Measurements from ENCODE around the gene LARGE1. TPM values are rescaled to one million over a fixed set of nuclear protein-coding genes. Genes with fewer than 3 reads are reported as not detected.

The LARGE1 gene
- total and polyA plus RNA-seq, 9 of the 15 experiments (the other 6 are each of a cell fraction or from before 2014, with no cell fraction given): 0.01 to 0.66 (median 0.14) TPM; not detected in 2

- no peaks in the 10 kb centered on the region for H3K79me2 ChIP-seq (ENCODE audit: control insufficient read depth, insufficient read depth, low read length)
- no peak overlapping the region for H3K4me2 ChIP-seq (ENCODE audit: insufficient read depth, low read length)
- in situ Hi-C loops (cut with MboI) (no loop called here), intact Hi-C loops (cut with micrococcal nuclease) (no loop called here)
- H3K36me3 ChIP-seq (ENCODE audit: control insufficient read depth, insufficient read depth, low read length): no peaks in the 10 kb centered on the region
- DNase-seq (ENCODE audit: extremely low read depth in 1 of 4, low spot score in 3 of 4) (no peak), FAIRE-seq (no peak), ATAC-seq (no peak)
- ChIA-PET POLR2A (interaction anchor here (0.8 kb wide), 1 partner anchor 19 kb away, joined by 3 read pairs; no protein-coding TSS in a partner anchor), CTCF (ENCODE audit: low intra/inter-chr PET ratio) (no interaction called here)
- H3K27ac ChIP-seq (ENCODE audit: extremely low read depth, low read depth, low read length): no peak overlapping the region
- no peak overlapping the region for H3K4me3 ChIP-seq
- H2AFZ ChIP-seq (ENCODE audit: low read depth, low read length): no peak overlapping the region
- BruUV-seq (replicated peaks): no TSS peak
- no peaks in the 10 kb centered on the region for H3K4me1 ChIP-seq (replicated peaks in 1 of 2; ENCODE audit: control insufficient read depth in 2 of 2, insufficient read depth in 2 of 2, low read length in 2 of 2)
- H4K20me1 ChIP-seq (replicated peaks; ENCODE audit: control insufficient read depth, insufficient read depth, low read length): no peaks in the 10 kb centered on the region
- H3K9me1 ChIP-seq (ENCODE audit: control insufficient read depth, insufficient read depth, low read length): no peaks in the 10 kb centered on the region
- TF ChIP-seq GTF2B (IDR thresholded peaks at IDR 0.05; ENCODE audit: extremely low read depth, insufficient read length) (no peak), ETV1 (tag; conservative IDR thresholded peaks at IDR 0.05; ENCODE audit: low read depth) (no peak), PURB (CRISPR knock-in tag; IDR thresholded peaks at IDR 0.05; ENCODE audit: low read depth) (no peak), PTBP1 (IDR thresholded peaks at IDR 0.05; ENCODE audit: low read depth, low read length) (no peak), ELF2 (CRISPR knock-in tag; IDR thresholded peaks at IDR 0.05) (no peak), PHF8 (IDR thresholded peaks at IDR 0.05; ENCODE audit: borderline replicate concordance, low read length) (no peak), SRSF7 (optimal IDR thresholded peaks at IDR 0.05; ENCODE audit: low read depth, low read length) (no peak), TRIM24 (IDR thresholded peaks at IDR 0.05) (no peak), ZBTB9 (CRISPR knock-in tag; IDR thresholded peaks at IDR 0.05) (no peak), ZBTB12 (CRISPR knock-in tag; IDR thresholded peaks at IDR 0.05) (no peak), LEF1 (IDR thresholded peaks at IDR 0.05) (no peak)
- H3K9ac ChIP-seq (ENCODE audit: insufficient read depth in 1 of 2, low read depth in 2 of 2, low read length in 2 of 2): no peak overlapping the region
- no peaks in the 10 kb centered on the region for H3K27me3 ChIP-seq (ENCODE audit: control insufficient read depth in 2 of 2, insufficient read depth in 2 of 2, low read length in 2 of 2)
- H3K9me3 ChIP-seq (replicated peaks; ENCODE audit: control insufficient read depth, insufficient read depth, low read depth, low read length): no peaks in the 10 kb centered on the region
- WGBS (ENCODE audit: insufficient coverage, low coverage, missing lambda C conversion rate): 2% methylated on average over 5 of the region's 5 CpGs
These were observed 134.8 kb downstream of the LARGE1 start for GRCh38 chr22:33785283-33785968.

Data from K562 (cell line).